Breast epithelium (tissue), 4 donors: ENCODE results near the gene SCAF4. TPM values are rescaled to one million over a fixed set of nuclear protein-coding genes. Genes with fewer than 3 reads are reported as not detected.

Experiments
- DNase-seq, 2 donors: peaks; one replicate each; pipeline ENCODE4 v3.0.0-alpha.2; 2019; ENCODE audit warnings: low spot score in 2 of 2
- H3K27ac ChIP-seq, 2 donors: fragments of 200-600 bp; sonication (generic) in 1 of 2; one replicate each; pipeline ENCODE4 v1.5.1; 2016 to 2019; ENCODE audit warnings: mild to moderate bottlenecking in 1 of 2
- H3K27me3 ChIP-seq, 2 donors: fragments of 200-600 bp; sonication (generic) in 1 of 2; one replicate each; pipeline versions ENCODE4 v1.5.1 to v1.6.0; 2017 to 2019; ENCODE audit warnings: control low read depth in 1 of 2, mild to moderate bottlenecking in 1 of 2
- H3K36me3 ChIP-seq: fragments of 200-600 bp; one replicate; pipeline ENCODE4 v1.5.1; 2019
- H3K4me1 ChIP-seq, 2 donors: fragments of 200-600 bp; sonication (generic); one replicate each; pipeline ENCODE4 v1.5.1; 2016 to 2019; ENCODE audit warnings: control low read depth in 1 of 2
- H3K4me3 ChIP-seq, 3 donors: fragments of 200-600 bp; sonication (generic); 1 replicate in 2 of 3; 2 replicates in 1 of 3; pipeline ENCODE4 v1.5.1; 2016 to 2019; ENCODE audit warnings: mild to moderate bottlenecking in 3 of 3, moderate library complexity in 2 of 3
- H3K9me3 ChIP-seq, 2 donors: fragments of 200-600 bp; sonication (generic) in 1 of 2; one replicate each; pipeline ENCODE4 v1.5.1; 2016 to 2019; ENCODE audit warnings: control low read depth in 1 of 2
- CTCF ChIP-seq, 3 donors: fragments of 450-650 bp; IDR thresholded peaks; one replicate each; pipeline ENCODE4 v1.5.1; 2016 to 2017; ENCODE audit warnings: antibody characterized with exemption in 3 of 3, mild to moderate bottlenecking in 3 of 3, moderate library complexity in 3 of 3
- POLR2A ChIP-seq: fragments of 450-650 bp; IDR thresholded peaks from one replicate; pipeline ENCODE4 v1.6.1; 2016; ENCODE audit warnings: antibody characterized with exemption, mild to moderate bottlenecking, moderate library complexity
- POLR2AphosphoS5 ChIP-seq, 3 donors: sonication (generic); formaldehyde crosslinking; IDR thresholded peaks; one replicate each; pipeline ENCODE4 v1.6.1; 2017; ENCODE audit warnings: antibody characterized with exemption in 3 of 3
- intact Hi-C: fragments of 100-400 bp; cut with DNase I; formaldehyde crosslinking; loops from one replicate; pipeline ENCODE4 v1.15.1; 2023; ENCODE audit warnings: low total_unique reads
- total RNA-seq, 3 donors: library from RNA; depleted of rRNA; stranded (reverse); fragments of >200 nt; gene quantifications; one replicate each; pipeline ENCODE4 v1.1.0, GENCODE V29; 2016

Gene SCAF4
- total RNA-seq, 3 donors from 2014 or later = 17.4 to 22.8 (median 18.4) TPM

- no peak for DNase-seq
- H3K4me3 ChIP-seq = no peak overlapping the region
- no peaks in the 10 kb centered on the region for H3K9me3 ChIP-seq
- no peaks in the 10 kb centered on the region for H3K27me3 ChIP-seq
- H3K36me3 ChIP-seq = no peaks in the 10 kb centered on the region
- H3K4me1 ChIP-seq = no peaks in the 10 kb centered on the region
- intact Hi-C loops = no loop called here
- no peak for TF ChIP-seq POLR2AphosphoS5 (IDR thresholded peaks at IDR 0.05)
- no peak for TF ChIP-seq CTCF (IDR thresholded peaks at IDR 0.05)
- no peak for TF ChIP-seq POLR2A
- H3K27ac ChIP-seq = no peak overlapping the region
Measured at GRCh38 chr21:31665397-31665796, 66.5 kb downstream of the SCAF4 start.

- Histone ChIP-seq H3K27ac (no peak overlapping the region), H3K9me3 (no peaks in the 10 kb centered on the region), H3K4me1 (no peaks in the 10 kb centered on the region), H3K4me3 (no peak overlapping the region), H3K36me3 (no peaks in the 10 kb centered on the region), H3K27me3 (no peaks in the 10 kb centered on the region)
- no peak for TF ChIP-seq POLR2A
- no peak for TF ChIP-seq POLR2AphosphoS5 (IDR thresholded peaks at IDR 0.05)
- TF ChIP-seq CTCF (IDR thresholded peaks at IDR 0.05) = no peak
- no peak for DNase-seq
- intact Hi-C loops = no loop called here
Measured at GRCh38 chr21:31663584-31664249, 68.2 kb downstream of the SCAF4 start.

- intact Hi-C loops = no loop called here
- Histone ChIP-seq H3K4me1 (peaks cover 0 to 6% of the 10 kb centered on the region in 2 donors), H3K9me3 (no peaks in the 10 kb centered on the region), H3K27me3 (no peaks in the 10 kb centered on the region), H3K36me3 (no peaks in the 10 kb centered on the region), H3K4me3 (peak overlapping the region; percentile 84 to 96 (median 86)), H3K27ac (peak overlapping the region; percentile 85 to 96)
- no peak for DNase-seq
- TF ChIP-seq POLR2AphosphoS5 (IDR thresholded peaks at IDR 0.05) (no peak), CTCF (IDR thresholded peaks at IDR 0.05) (no peak), POLR2A (no peak)
Measured at GRCh38 chr21:31660591-31660990, 71.3 kb downstream of the SCAF4 start.

- no peak for DNase-seq
- Histone ChIP-seq H3K9me3 (no peaks in the 10 kb centered on the region), H3K4me3 (peak overlapping the region; percentile 84 to 96 (median 86)), H3K27ac (peak overlapping the region; percentile 85 to 96), H3K36me3 (no peaks in the 10 kb centered on the region), H3K27me3 (no peaks in the 10 kb centered on the region), H3K4me1 (peaks cover 0 to 6% of the 10 kb centered on the region in 2 donors)
- intact Hi-C loops = no loop called here
- TF ChIP-seq POLR2A = no peak
- TF ChIP-seq POLR2AphosphoS5 (IDR thresholded peaks at IDR 0.05) = no peak
- TF ChIP-seq CTCF (IDR thresholded peaks at IDR 0.05) = no peak
Measured at GRCh38 chr21:31660259-31660565, 71.7 kb downstream of the SCAF4 start.

GRCh38 chr21:31659536-31660258, 72.2 kb downstream of the SCAF4 start, which contains the start of gene SOD1:
Gene SOD1, plus strand, starts transcription at chr21:31659693. Its CDS starts 77 bp downstream, at chr21:31659770.
- Histone ChIP-seq H3K27me3 (no peaks in the 10 kb centered on the region), H3K27ac (peak within 1 kb of the TSS; percentile 85 to 96), H3K4me1 (peaks cover 0 to 6% of the 10 kb centered on the region in 2 donors), H3K9me3 (no peaks in the 10 kb centered on the region), H3K4me3 (peak within 1 kb of the TSS; percentile 84 to 96 (median 86)), H3K36me3 (no peaks in the 10 kb centered on the region)
- intact Hi-C loops = no loop called here
- TF ChIP-seq CTCF (IDR thresholded peaks at IDR 0.05) = peak in 1 of 3 donors; percentile 12
- TF ChIP-seq POLR2AphosphoS5 (IDR thresholded peaks at IDR 0.05) = peak; percentile 92 to 95 (median 94)
- peak; percentile 69 for TF ChIP-seq POLR2A
- peak; percentile 92 to 96 for DNase-seq
